Neuronal stem cell (in vitro differentiated cells): ENCODE measurements around the gene SFR1.

Source experiments
- DNase-seq: peaks from one replicate; pipeline ENCODE4 v3.0.0-alpha.2; 2013; ENCODE audit warnings: low spot score
- H2AFZ ChIP-seq: one replicate; pipeline ENCODE4 v1.6.1; 2013; ENCODE audit warnings: mild to moderate bottlenecking, low read length, inconsistent platforms
- H2AK5ac ChIP-seq: 2 replicates; pipeline ENCODE4 v1.6.1; 2013; ENCODE audit warnings: low read depth, mild to moderate bottlenecking, inconsistent platforms, low read length, moderate library complexity, mixed read lengths
- H2BK120ac ChIP-seq: 2 replicates; pipeline ENCODE4 v1.6.1; 2013; ENCODE audit warnings: low read depth, mild to moderate bottlenecking, inconsistent platforms, low read length, moderate library complexity, mixed read lengths
- H2BK12ac ChIP-seq: one replicate; pipeline ENCODE4 v1.6.1; 2013; ENCODE audit warnings: low read length, inconsistent platforms
- H2BK15ac ChIP-seq: 2 replicates; pipeline ENCODE4 v1.6.1; 2013; ENCODE audit warnings: mild to moderate bottlenecking, low read length, inconsistent platforms, mixed read lengths
- H2BK5ac ChIP-seq: one replicate; pipeline ENCODE4 v1.6.1; 2013; ENCODE audit warnings: inconsistent platforms, mild to moderate bottlenecking, low read length, moderate library complexity
- H3K14ac ChIP-seq: one replicate; pipeline ENCODE4 v1.6.1; 2013; ENCODE audit warnings: low read length, inconsistent platforms
- H3K18ac ChIP-seq: 2 replicates; pipeline ENCODE4 v1.6.1; 2013; ENCODE audit warnings: low read length, inconsistent platforms
- H3K23ac ChIP-seq: 2 replicates; pipeline ENCODE4 v1.6.1; 2013; ENCODE audit warnings: low read depth, mild to moderate bottlenecking, mixed read lengths, low read length, inconsistent platforms; ENCODE audit not compliant: poor library complexity
- H3K27ac ChIP-seq: replicated peaks from 3 replicates; pipeline ENCODE4 v1.5.1; 2013; ENCODE audit warnings: low read length, inconsistent platforms
- H3K27me3 ChIP-seq, 3 experiments: 2 replicates each; pipeline ENCODE4 v1.6.1; 2013; ENCODE audit warnings: low read length in 3 of 3, mild to moderate bottlenecking in 2 of 3, inconsistent platforms in 1 of 3, low read depth in 1 of 3, mixed read lengths in 1 of 3, moderate library complexity in 1 of 3; ENCODE audit not compliant: control insufficient read depth in 3 of 3, insufficient read depth in 3 of 3
- H3K36me3 ChIP-seq, 2 donors: replicated peaks in 1 of 2; 2 replicates each; pipeline ENCODE4 v1.6.1; 2013; ENCODE audit warnings: low read length in 2 of 2; ENCODE audit not compliant: control insufficient read depth in 2 of 2, insufficient read depth in 2 of 2
- H3K4ac ChIP-seq: 2 replicates; pipeline ENCODE4 v1.6.1; 2013; ENCODE audit warnings: inconsistent platforms, mild to moderate bottlenecking, low read length, moderate library complexity
- H3K4me1 ChIP-seq, 2 donors: 1 replicate in 1 of 2; 2 replicates in 1 of 2; pipeline ENCODE4 v1.6.1; 2013; ENCODE audit warnings: low read length in 2 of 2, low read depth in 1 of 2; ENCODE audit not compliant: control insufficient read depth in 2 of 2, insufficient read depth in 1 of 2
- H3K4me2 ChIP-seq: one replicate; pipeline ENCODE4 v1.6.1; 2013; ENCODE audit warnings: mild to moderate bottlenecking, low read length, inconsistent platforms; ENCODE audit not compliant: insufficient read depth, poor library complexity, severe bottlenecking
- H3K4me3 ChIP-seq, 2 donors: 2 replicates each; pipeline ENCODE4 v1.5.1; 2013; ENCODE audit warnings: low read length in 2 of 2, mild to moderate bottlenecking in 2 of 2, inconsistent platforms in 1 of 2, moderate library complexity in 1 of 2
- H3K79me1 ChIP-seq: one replicate; pipeline ENCODE4 v1.6.1; 2013; ENCODE audit warnings: low read depth, mild to moderate bottlenecking, inconsistent platforms, low read length, moderate library complexity
- H3K9ac ChIP-seq: one replicate; pipeline ENCODE4 v1.6.1; 2013; ENCODE audit warnings: mild to moderate bottlenecking, low read depth, low read length, inconsistent platforms; ENCODE audit not compliant: poor library complexity
- H3K9me3 ChIP-seq, 2 donors: replicated peaks in 1 of 2; 2 replicates each; pipeline versions ENCODE3 to v1.6.1; 2013; ENCODE audit warnings: low read length in 2 of 2, mild to moderate bottlenecking in 2 of 2, inconsistent platforms in 1 of 2, low read depth in 1 of 2, mixed read lengths in 1 of 2, moderate library complexity in 1 of 2; ENCODE audit not compliant: control insufficient read depth in 2 of 2, insufficient read depth in 1 of 2
- H4K8ac ChIP-seq: one replicate; pipeline ENCODE4 v1.6.1; 2013; ENCODE audit warnings: low read depth, mild to moderate bottlenecking, inconsistent platforms, low read length, moderate library complexity
- H4K91ac ChIP-seq: one replicate; pipeline ENCODE4 v1.6.1; 2013; ENCODE audit warnings: low read length, low read depth, mild to moderate bottlenecking, inconsistent platforms; ENCODE audit not compliant: poor library complexity
- WGBS, 2 donors: extraction: QIAGEN DNeasy Blood & Tissue Kit; methylation state at CpG; one replicate each; pipeline ENCODE4 v1.1.7; 2013; ENCODE audit warnings: missing lambda C conversion rate in 2 of 2, mixed read lengths in 1 of 2; ENCODE audit not compliant: insufficient read length in 2 of 2, insufficient replicate concordance in 1 of 2; ENCODE audit errors: extremely low coverage in 2 of 2; 5-methylcytosine and 5-hydroxymethylcytosine counted together

Gene SFR1

GRCh38 chr10:104103956-104104355 is 18.0 kb upstream of the SFR1 start:
- H3K36me3 ChIP-seq = no peaks in the 10 kb centered on the region
- WGBS, 2 donors = no CpG with 5 or more reads among the region's 1 CpG
- no peak overlapping the region for H2BK120ac ChIP-seq
- H3K27ac ChIP-seq = no peak overlapping the region
- H3K18ac ChIP-seq = no peak overlapping the region
- H3K9ac ChIP-seq = no peak overlapping the region
- H2AK5ac ChIP-seq = no peak overlapping the region
- no peak overlapping the region for H3K23ac ChIP-seq
- no peaks in the 10 kb centered on the region for H3K9me3 ChIP-seq
- H3K4ac ChIP-seq = no peak overlapping the region
- H3K4me2 ChIP-seq = no peak overlapping the region
- H3K79me1 ChIP-seq = no peaks in the 10 kb centered on the region
- no peak overlapping the region for H2AFZ ChIP-seq
- peaks cover 0 to 22% (median 0%) of the 10 kb centered on the region in 3 experiments for H3K27me3 ChIP-seq
- H3K4me3 ChIP-seq = no peak overlapping the region
- H4K8ac ChIP-seq = no peak overlapping the region
- no peak for DNase-seq
- H3K14ac ChIP-seq = no peak overlapping the region
- H2BK12ac ChIP-seq = no peak overlapping the region
- no peak overlapping the region for H2BK15ac ChIP-seq
- H4K91ac ChIP-seq = no peak overlapping the region
- no peak overlapping the region for H2BK5ac ChIP-seq
- no peaks in the 10 kb centered on the region for H3K4me1 ChIP-seq

GRCh38 chr10:104104418-104104817 is 17.6 kb upstream of the SFR1 start:
- H2AFZ ChIP-seq = no peak overlapping the region
- no peak overlapping the region for H2BK15ac ChIP-seq
- no CpG with 5 or more reads among the region's 1 CpG for WGBS, 2 donors
- DNase-seq = no peak
- no peak overlapping the region for H3K4me3 ChIP-seq
- no peak overlapping the region for H3K4ac ChIP-seq
- no peaks in the 10 kb centered on the region for H3K79me1 ChIP-seq
- no peaks in the 10 kb centered on the region for H3K9me3 ChIP-seq
- H4K91ac ChIP-seq = no peak overlapping the region
- H3K36me3 ChIP-seq = no peaks in the 10 kb centered on the region
- no peak overlapping the region for H3K14ac ChIP-seq
- no peaks in the 10 kb centered on the region for H3K4me1 ChIP-seq
- no peak overlapping the region for H3K9ac ChIP-seq
- no peak overlapping the region for H4K8ac ChIP-seq
- H2BK120ac ChIP-seq = no peak overlapping the region
- peaks cover 0 to 22% (median 0%) of the 10 kb centered on the region in 3 experiments for H3K27me3 ChIP-seq
- no peak overlapping the region for H3K23ac ChIP-seq
- no peak overlapping the region for H3K18ac ChIP-seq
- no peak overlapping the region for H2BK5ac ChIP-seq
- no peak overlapping the region for H3K27ac ChIP-seq
- no peak overlapping the region for H2AK5ac ChIP-seq
- no peak overlapping the region for H3K4me2 ChIP-seq
- no peak overlapping the region for H2BK12ac ChIP-seq

- H3K27ac ChIP-seq = no peak overlapping the region
- H3K14ac ChIP-seq = no peak overlapping the region
- no peak overlapping the region for H3K4ac ChIP-seq
- peaks cover 0 to 22% (median 0%) of the 10 kb centered on the region in 3 experiments for H3K27me3 ChIP-seq
- WGBS, 2 donors = no CpG with 5 or more reads among the region's 2 CpGs
- H2AFZ ChIP-seq = no peak overlapping the region
- no peaks in the 10 kb centered on the region for H3K4me1 ChIP-seq
- H2AK5ac ChIP-seq = no peak overlapping the region
- no peak overlapping the region for H3K4me2 ChIP-seq
- H3K18ac ChIP-seq = no peak overlapping the region
- no peak for DNase-seq
- H3K23ac ChIP-seq = no peak overlapping the region
- H4K91ac ChIP-seq = no peak overlapping the region
- H3K9me3 ChIP-seq = peaks cover 0 to 3% of the 10 kb centered on the region in 2 donors
- no peak overlapping the region for H2BK12ac ChIP-seq
- H2BK5ac ChIP-seq = no peak overlapping the region
- H2BK120ac ChIP-seq = no peak overlapping the region
- no peak overlapping the region for H3K4me3 ChIP-seq
- no peaks in the 10 kb centered on the region for H3K79me1 ChIP-seq
- no peak overlapping the region for H2BK15ac ChIP-seq
- no peaks in the 10 kb centered on the region for H3K36me3 ChIP-seq
- no peak overlapping the region for H4K8ac ChIP-seq
- no peak overlapping the region for H3K9ac ChIP-seq
These were observed 17.0 kb upstream of the SFR1 start for GRCh38 chr10:104104926-104105325.

- no peak for DNase-seq
- Histone ChIP-seq H2BK120ac (no peak overlapping the region), H3K27me3 (no peaks in the 10 kb centered on the region)
These were observed 11.9 kb upstream of the SFR1 start for GRCh38 chr10:104109908-104110662.

More at GRCh38 chr10:104109908-104110662, 11.9 kb upstream of the SFR1 start:
- H2BK5ac ChIP-seq = no peak overlapping the region
- H2BK12ac ChIP-seq = no peak overlapping the region
- H4K8ac ChIP-seq = no peak overlapping the region
- H2BK15ac ChIP-seq = no peak overlapping the region
- peaks cover 0 to 3% of the 10 kb centered on the region in 2 donors for H3K9me3 ChIP-seq
- H3K14ac ChIP-seq = no peak overlapping the region
- H3K4me3 ChIP-seq = no peak overlapping the region
- H3K9ac ChIP-seq = no peak overlapping the region
- no CpG with 5 or more reads among the region's 3 CpGs for WGBS, 2 donors
- H2AFZ ChIP-seq = no peak overlapping the region
- H2AK5ac ChIP-seq = no peak overlapping the region
- no peak overlapping the region for H3K4ac ChIP-seq
- no peak overlapping the region for H3K4me2 ChIP-seq
- H3K27ac ChIP-seq = no peak overlapping the region
- H4K91ac ChIP-seq = no peak overlapping the region
- no peaks in the 10 kb centered on the region for H3K4me1 ChIP-seq
- H3K18ac ChIP-seq = no peak overlapping the region
- no peaks in the 10 kb centered on the region for H3K79me1 ChIP-seq
- no peak overlapping the region for H3K23ac ChIP-seq
- no peaks in the 10 kb centered on the region for H3K36me3 ChIP-seq
